Measurements from ENCODE around the gene PIEZO1.

DNA sequence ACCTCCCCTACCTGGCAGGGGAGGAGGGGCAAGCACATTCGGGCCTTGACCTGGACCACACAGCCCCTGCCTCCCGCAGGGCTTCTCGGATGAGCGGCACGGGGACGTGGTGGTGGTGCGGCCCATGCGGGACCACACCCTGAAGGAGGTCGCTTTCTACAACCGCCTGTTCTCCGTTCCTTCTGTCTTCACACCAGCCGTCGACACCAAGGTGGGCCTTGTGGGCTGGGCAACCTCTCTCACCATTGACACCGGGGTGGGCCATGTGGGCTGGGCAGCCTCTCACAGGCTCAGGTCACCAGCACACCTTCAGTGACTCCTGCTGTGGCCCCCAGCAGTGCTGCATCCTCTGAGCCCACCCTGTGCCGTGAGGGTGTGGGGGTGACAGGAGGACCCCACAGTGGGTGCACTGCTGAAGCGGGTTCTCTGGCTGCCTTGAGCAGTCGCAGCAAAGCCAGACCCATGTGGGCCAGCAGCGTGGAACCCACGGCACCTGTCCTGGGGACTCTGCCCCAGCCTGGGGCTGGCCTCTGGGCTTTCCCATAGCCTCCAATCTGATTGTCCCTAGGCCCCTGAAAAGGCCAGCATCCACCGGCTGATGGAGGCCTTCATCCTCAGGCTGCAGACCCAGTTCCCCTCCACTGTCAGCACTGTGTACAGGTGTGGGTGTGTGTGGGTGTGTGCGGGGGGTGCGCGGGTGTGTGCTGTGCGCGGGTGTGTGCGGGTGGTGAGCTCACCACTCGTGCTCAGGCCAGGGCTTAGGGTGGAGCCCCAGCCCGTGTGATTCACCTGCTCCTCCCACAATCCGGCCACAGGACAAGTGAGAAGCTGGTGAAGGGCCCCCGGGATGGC is 71.2 kb downstream of the PIEZO1 start:
- TF ChIP-seq, protein P1, sequence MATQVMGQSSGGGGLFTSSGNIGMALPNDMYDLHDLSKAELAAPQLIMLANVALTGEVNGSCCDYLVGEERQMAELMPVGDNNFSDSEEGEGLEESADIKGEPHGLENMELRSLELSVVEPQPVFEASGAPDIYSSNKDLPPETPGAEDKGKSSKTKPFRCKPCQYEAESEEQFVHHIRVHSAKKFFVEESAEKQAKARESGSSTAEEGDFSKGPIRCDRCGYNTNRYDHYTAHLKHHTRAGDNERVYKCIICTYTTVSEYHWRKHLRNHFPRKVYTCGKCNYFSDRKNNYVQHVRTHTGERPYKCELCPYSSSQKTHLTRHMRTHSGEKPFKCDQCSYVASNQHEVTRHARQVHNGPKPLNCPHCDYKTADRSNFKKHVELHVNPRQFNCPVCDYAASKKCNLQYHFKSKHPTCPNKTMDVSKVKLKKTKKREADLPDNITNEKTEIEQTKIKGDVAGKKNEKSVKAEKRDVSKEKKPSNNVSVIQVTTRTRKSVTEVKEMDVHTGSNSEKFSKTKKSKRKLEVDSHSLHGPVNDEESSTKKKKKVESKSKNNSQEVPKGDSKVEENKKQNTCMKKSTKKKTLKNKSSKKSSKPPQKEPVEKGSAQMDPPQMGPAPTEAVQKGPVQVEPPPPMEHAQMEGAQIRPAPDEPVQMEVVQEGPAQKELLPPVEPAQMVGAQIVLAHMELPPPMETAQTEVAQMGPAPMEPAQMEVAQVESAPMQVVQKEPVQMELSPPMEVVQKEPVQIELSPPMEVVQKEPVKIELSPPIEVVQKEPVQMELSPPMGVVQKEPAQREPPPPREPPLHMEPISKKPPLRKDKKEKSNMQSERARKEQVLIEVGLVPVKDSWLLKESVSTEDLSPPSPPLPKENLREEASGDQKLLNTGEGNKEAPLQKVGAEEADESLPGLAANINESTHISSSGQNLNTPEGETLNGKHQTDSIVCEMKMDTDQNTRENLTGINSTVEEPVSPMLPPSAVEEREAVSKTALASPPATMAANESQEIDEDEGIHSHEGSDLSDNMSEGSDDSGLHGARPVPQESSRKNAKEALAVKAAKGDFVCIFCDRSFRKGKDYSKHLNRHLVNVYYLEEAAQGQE (IDR thresholded peaks at IDR 0.05; ENCODE audit: unreplicated experiment): no peak
- TF ChIP-seq, protein P2, sequence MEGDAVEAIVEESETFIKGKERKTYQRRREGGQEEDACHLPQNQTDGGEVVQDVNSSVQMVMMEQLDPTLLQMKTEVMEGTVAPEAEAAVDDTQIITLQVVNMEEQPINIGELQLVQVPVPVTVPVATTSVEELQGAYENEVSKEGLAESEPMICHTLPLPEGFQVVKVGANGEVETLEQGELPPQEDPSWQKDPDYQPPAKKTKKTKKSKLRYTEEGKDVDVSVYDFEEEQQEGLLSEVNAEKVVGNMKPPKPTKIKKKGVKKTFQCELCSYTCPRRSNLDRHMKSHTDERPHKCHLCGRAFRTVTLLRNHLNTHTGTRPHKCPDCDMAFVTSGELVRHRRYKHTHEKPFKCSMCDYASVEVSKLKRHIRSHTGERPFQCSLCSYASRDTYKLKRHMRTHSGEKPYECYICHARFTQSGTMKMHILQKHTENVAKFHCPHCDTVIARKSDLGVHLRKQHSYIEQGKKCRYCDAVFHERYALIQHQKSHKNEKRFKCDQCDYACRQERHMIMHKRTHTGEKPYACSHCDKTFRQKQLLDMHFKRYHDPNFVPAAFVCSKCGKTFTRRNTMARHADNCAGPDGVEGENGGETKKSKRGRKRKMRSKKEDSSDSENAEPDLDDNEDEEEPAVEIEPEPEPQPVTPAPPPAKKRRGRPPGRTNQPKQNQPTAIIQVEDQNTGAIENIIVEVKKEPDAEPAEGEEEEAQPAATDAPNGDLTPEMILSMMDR (conservative IDR thresholded peaks at IDR 0.05; ENCODE audit: low read depth in 2 of 2): no peak
- no peak for TF ChIP-seq EZH2 (IDR thresholded peaks at IDR 0.05; ENCODE audit: low read depth, unreplicated experiment)
- no peak for TF ChIP-seq POLR2AphosphoS5 (IDR thresholded peaks at IDR 0.05; ENCODE audit: low read depth)
- no peak for TF ChIP-seq CREB1 (CRISPR knock-in tag; IDR thresholded peaks at IDR 0.05; ENCODE audit: low read depth)
- TF ChIP-seq, protein P3, sequence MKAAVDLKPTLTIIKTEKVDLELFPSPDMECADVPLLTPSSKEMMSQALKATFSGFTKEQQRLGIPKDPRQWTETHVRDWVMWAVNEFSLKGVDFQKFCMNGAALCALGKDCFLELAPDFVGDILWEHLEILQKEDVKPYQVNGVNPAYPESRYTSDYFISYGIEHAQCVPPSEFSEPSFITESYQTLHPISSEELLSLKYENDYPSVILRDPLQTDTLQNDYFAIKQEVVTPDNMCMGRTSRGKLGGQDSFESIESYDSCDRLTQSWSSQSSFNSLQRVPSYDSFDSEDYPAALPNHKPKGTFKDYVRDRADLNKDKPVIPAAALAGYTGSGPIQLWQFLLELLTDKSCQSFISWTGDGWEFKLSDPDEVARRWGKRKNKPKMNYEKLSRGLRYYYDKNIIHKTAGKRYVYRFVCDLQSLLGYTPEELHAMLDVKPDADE (IDR thresholded peaks at IDR 0.05): no peak
- TF ChIP-seq EZH2phosphoT487 (IDR thresholded peaks at IDR 0.05; ENCODE audit: unreplicated experiment): no peak
- no peak for TF ChIP-seq STAT1 (IDR thresholded peaks at IDR 0.05; ENCODE audit: unreplicated experiment)

All from GM23338 (cell line).